HG03378 (cell line): ENCODE measurements around the gene TENM3.

ENCODE experiments used
- ATAC-seq: cut with Tn5 transposase; IDR thresholded peaks from one replicate; pipeline ENCODE4 v1.9.1; 2021; ENCODE audit warnings: mild to moderate bottlenecking, moderate library complexity; ENCODE audit not compliant: unreplicated experiment

The TENM3 gene

GRCh38 chr4:182825786-182826185 lies 582.6 kb downstream of the TENM3 start:
- no peak for ATAC-seq

DNA sequence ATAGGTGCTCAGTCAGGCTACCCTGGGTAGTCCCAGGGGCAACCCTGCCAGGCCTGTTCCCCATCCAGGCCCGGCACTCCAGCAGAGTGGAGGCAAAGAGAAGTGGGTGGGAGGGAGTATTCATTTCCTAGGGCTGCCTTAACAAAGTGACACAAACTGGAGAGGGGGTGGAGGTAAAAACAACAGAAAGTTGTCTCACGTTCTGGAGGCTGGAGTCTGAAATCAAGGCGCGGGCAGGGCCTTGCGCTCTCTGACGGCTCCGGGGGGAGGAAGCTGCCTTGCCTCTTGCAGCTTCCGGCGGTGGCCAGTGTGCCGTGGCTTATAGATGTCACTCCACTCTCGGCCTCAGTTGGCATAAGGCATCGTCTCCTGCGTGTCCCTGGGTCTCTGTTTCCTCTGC lies 583.2 kb downstream of the TENM3 start:
- peak; percentile 37 for ATAC-seq

DNA sequence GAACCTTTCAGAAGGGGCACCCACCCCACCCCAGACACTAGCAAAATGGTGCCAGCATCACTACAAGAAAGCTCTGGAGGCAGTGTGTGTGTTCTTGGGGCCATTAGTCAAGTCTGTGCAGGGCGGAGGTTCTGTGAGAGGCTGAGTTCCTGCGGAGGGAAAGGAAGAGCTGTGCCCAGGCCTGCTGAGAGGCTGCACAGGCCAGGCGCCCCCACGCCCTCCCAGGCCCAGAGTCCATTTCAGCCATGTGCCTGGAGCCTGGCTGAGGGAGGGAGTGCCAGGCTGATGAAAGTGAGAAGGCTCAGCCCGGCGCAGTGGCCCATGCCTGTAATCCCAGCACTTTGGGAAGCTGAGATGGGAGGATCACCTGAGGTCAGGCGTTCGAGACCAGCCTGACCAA lies 584.0 kb downstream of the TENM3 start:
- no peak for ATAC-seq

DNA sequence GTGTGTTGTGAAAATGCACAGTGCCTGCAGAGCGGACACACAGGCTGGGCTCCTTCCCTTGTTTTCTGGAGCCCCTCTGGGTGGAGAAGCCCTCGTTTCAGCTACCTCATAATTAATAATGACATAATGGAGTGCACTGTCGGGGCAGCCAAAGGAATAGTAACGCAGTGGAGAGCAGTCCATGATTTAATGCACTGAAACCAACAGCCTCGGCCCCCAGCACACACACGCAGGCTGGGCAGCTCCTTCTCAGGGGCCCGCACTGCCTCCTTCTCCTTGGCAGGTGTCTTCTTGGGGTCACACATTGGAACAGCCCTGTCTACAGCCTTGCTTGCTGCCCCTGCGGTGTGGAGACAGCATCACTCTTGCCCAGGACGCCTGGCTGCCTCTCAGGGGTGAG lies 584.8 kb downstream of the TENM3 start:
- ATAC-seq, result no peak

DNA sequence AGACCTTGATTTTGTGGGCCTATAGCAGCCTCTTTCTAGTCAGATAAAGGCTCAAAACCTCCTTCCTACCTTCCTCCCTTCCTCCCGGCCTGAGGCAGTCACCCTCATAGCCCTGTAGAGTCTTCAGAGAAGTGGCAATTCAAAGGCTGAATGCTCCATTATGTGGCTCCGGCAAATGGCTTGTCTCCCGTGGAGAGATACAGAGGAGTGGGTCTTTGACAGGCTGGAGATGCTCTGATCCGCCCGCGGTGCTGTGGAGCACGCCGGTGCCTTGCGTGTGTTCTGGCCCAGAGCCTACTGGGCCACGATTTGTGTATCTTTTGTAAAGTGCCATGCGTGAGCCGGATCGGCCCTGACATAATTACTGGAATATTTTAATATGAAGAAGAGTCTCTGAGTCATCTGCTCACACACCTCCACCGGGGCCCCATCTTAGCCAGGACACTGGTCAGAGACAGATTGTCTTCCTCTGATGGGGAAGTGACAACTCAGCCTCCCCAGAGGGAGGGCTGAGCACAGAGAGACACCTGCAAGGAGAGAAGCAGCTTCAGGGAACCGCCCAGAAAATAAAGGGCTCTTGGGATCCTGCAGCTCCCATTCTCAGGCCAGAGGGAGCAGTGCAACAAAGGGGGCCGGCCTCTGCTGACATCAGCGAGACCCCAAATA lies 585.3 kb downstream of the TENM3 start:
- peak; percentile 45 for ATAC-seq

DNA sequence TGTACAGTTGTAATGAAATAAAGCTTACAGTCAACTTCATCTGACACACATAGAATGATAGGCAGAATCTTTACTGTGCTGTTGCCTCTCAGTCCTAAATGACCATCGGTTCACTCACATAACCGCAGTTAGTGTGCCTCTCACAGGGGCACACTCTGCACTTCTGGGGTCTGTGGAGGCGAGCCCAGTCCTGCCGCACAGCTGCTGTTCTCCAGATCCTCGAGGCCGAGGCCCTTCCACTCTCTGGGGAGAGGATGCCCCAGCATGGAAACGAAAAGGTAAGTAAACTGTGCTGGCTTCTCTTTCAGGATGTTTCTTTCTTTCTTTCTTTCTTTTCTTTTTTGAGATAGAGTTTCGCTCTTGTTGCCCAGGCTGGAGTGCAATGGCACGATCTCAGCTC lies 586.0 kb downstream of the TENM3 start:
- no peak for ATAC-seq

GRCh38 chr4:182831376-182831775 lies 588.2 kb downstream of the TENM3 start:
- ATAC-seq, result peak; percentile 45

- no peak for ATAC-seq
Measured at GRCh38 chr4:182832352-182833120, 589.3 kb downstream of the TENM3 start.

- no peak for ATAC-seq
Measured at GRCh38 chr4:182835006-182835740, 592.0 kb downstream of the TENM3 start.

- ATAC-seq, result no peak
Measured at GRCh38 chr4:182837831-182838230, 594.6 kb downstream of the TENM3 start.

DNA sequence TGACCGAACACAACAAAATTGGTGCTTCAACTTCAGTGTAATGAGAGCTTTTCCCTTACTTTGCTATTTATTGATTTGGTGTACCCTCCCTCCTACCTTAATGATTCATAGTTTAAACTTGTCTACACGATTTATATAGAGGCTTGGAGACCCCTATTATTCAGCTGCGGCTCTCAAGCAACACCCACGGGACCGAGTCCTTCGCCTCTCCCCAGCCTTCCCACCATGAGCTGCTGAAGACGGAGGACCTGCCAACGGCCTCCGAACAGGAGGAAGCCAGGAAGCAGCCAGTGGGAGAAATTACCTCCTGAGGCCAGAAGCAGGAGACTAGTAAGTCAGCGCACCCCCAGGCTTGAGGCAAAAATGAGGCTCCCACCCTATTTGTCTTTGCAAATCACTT lies 595.3 kb downstream of the TENM3 start:
- ATAC-seq, result no peak

DNA sequence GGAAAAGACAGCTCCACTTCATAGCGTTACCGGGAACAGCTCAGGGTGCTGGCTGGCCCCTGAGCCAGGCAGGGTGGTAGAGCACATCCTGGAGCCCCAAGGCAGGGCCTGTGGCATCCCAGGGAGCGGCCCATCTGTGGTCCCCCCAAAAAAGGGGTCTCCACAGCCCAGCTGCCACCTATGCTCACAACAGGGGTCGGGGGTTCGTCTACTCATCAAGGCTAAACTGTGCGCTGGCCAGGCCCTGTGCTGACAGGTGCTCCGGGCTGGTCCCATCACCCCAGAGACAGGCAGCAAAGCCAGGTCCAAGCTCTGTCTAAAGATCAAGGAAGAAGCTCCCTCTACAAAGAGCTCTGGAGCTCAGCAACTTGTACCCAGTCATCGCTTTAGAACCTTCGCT lies 596.1 kb downstream of the TENM3 start:
- no peak for ATAC-seq

- ATAC-seq, result no peak
Measured at GRCh38 chr4:182840108-182840507, 596.9 kb downstream of the TENM3 start.

DNA sequence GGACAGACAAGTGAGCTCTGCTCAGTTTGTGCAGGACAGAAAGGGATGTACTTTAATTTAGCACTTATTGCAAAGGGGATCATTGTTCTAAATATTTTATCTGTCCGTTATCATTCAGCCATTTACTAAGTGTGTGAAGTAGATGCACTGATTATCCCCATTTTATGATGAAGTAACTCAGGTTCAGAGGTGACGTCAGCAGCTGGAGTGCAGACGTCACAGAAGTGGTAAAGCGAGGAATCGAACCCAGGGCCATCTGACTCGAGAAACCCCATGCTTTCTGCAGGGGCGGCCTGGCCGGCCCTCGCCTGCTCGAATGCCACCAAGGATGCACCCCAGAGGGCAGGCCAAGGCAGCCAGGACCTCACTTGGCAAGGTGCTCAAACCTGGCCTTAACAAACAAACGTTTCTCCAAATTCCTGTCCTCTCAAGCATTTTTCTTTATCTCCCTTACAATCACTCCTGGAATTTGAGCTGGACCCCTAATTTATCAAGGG lies 599.0 kb downstream of the TENM3 start:
- no peak for ATAC-seq

- ATAC-seq, result no peak
Measured at GRCh38 chr4:182842759-182843390, 599.7 kb downstream of the TENM3 start.

- no peak for ATAC-seq
Measured at GRCh38 chr4:182843808-182844325, 600.7 kb downstream of the TENM3 start.

DNA sequence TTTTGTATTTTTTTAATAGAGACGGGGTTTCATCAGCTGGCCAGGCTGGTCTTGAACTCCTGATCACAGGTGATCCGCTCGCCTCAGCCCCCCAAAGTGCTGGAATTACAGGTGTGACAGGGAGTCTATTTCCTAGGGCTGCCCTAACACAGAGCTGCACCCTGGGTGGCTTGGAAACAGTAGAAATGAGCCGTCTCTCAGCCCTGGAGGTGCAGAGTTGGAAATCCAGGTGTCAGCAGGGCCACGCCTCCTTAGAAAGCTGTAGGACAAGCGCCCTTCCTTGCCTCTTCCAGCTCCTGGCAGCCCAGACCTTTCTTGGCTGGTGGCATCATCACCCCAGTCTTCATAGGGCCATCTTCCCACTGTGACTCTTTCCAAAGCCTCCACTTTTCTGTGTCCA lies 602.4 kb downstream of the TENM3 start:
- no peak for ATAC-seq

- no peak for ATAC-seq
Measured at GRCh38 chr4:182846036-182846435, 602.8 kb downstream of the TENM3 start.

DNA sequence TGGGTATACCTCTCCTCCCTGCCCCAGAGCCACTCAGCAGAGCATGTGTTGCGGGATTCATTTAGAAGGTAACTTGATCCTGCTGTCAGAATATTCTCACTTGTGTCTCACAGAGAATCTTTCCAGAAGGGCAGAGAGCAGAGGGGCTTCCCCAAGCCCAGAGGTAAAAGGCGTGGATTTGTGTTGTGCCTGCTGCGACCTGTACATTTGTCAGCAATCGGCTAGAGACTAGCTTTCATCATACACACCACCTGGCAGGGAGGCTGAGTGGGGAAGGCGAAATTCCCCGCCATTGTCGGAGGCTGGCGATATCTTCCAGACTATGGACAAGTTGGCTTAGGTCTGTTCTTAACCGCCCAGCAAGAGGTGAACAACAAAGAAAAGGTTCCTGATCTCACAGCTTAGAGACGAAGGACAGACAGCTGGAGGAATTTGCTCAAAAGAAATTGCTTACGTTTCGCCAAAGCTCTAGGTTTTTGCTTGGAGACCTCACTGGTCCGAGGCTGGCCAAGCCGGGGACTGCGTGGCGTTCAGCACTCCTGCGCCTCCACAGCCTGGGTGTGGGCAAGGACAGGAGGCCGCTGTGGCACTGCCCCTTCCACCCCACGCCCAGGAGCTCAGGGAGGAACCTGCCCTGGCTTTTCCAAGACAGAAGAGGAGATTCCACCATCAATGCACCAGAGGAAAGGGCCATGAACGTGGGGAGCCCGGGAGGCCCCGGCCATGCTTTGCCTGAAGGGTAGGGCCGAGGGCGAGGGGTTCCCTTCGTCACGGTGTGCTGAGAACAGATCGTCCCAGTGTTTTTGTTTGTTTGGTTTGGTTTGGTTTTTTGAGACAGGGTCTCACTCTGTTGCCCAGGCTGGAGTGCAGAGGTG lies 604.6 kb downstream of the TENM3 start:
- ATAC-seq, result no peak

GRCh38 chr4:182848685-182849084 lies 605.5 kb downstream of the TENM3 start:
- no peak for ATAC-seq
